GM23248 (cell line): ENCODE measurements around the gene POLA2. TPM values are rescaled to one million over a fixed set of nuclear protein-coding genes. Genes with fewer than 3 reads are reported as not detected.

Experiments
- DNase-seq: peaks from one replicate; pipeline ENCODE4 v3.0.0-alpha.2; 2015
- H2AFZ ChIP-seq: fragments of 200-600 bp; sonication (generic); 2 replicates; pipeline ENCODE4 v1.6.1; 2016; ENCODE audit warnings: antibody characterized with exemption
- H3F3A ChIP-seq: fragments of 200-600 bp; sonication (generic); 2 replicates; pipeline ENCODE4 v1.6.1; 2016; ENCODE audit warnings: mild to moderate bottlenecking, antibody characterized with exemption, mixed run types; ENCODE audit not compliant: insufficient read depth
- H3K27ac ChIP-seq: fragments of 200-600 bp; sonication (generic); 2 replicates; pipeline ENCODE4 v1.5.1; 2016; ENCODE audit warnings: mild to moderate bottlenecking
- H3K27me3 ChIP-seq: fragments of 200-600 bp; sonication (generic); replicated peaks from 2 replicates; pipeline ENCODE4 v1.6.1; 2016; ENCODE audit warnings: mild to moderate bottlenecking; ENCODE audit not compliant: insufficient read depth
- H3K36me3 ChIP-seq: fragments of 200-600 bp; sonication (generic); 2 replicates; pipeline ENCODE4 v1.6.1; 2016; ENCODE audit warnings: low read depth, mild to moderate bottlenecking
- H3K4me1 ChIP-seq: fragments of 200-600 bp; sonication (generic); 2 replicates; pipeline ENCODE4 v1.6.1; 2016; ENCODE audit warnings: mild to moderate bottlenecking; ENCODE audit not compliant: insufficient read depth
- H3K4me2 ChIP-seq: fragments of 200-600 bp; sonication (generic); one replicate; pipeline ENCODE4 v1.6.1; 2016; ENCODE audit warnings: mild to moderate bottlenecking; ENCODE audit not compliant: unreplicated experiment
- H3K4me3 ChIP-seq: fragments of 200-600 bp; sonication (generic); 2 replicates; pipeline ENCODE4 v1.5.1; 2016; ENCODE audit warnings: mild to moderate bottlenecking
- H3K79me2 ChIP-seq: fragments of 200-600 bp; sonication (generic); 2 replicates; pipeline ENCODE4 v1.6.1; 2016; ENCODE audit warnings: mild to moderate bottlenecking; ENCODE audit not compliant: insufficient read depth
- H3K9ac ChIP-seq: fragments of 200-600 bp; sonication (generic); 2 replicates; pipeline ENCODE4 v1.6.1; 2016; ENCODE audit warnings: mild to moderate bottlenecking
- H3K9me2 ChIP-seq: fragments of 200-600 bp; sonication (generic); 2 replicates; pipeline ENCODE4 v1.6.1; 2016; ENCODE audit warnings: mixed run types, mild to moderate bottlenecking, moderate library complexity; ENCODE audit not compliant: insufficient read depth
- H3K9me3 ChIP-seq: fragments of 200-600 bp; sonication (generic); one replicate; pipeline ENCODE4 v1.6.1; 2017; ENCODE audit warnings: low read depth
- H4K20me1 ChIP-seq: fragments of 200-600 bp; sonication (generic); 2 replicates; pipeline ENCODE4 v1.6.0; 2016; ENCODE audit not compliant: insufficient read depth
- EZH2 ChIP-seq: fragments of 200-600 bp; sonication (generic); IDR thresholded peaks from 2 replicates; pipeline ENCODE4 v1.6.1; 2018; ENCODE audit warnings: antibody characterized with exemption, mild to moderate bottlenecking; ENCODE audit not compliant: insufficient read depth, poor library complexity, severe bottlenecking
- EZH2phosphoT487 ChIP-seq: fragments of 200-600 bp; sonication (generic); IDR thresholded peaks from 2 replicates; pipeline ENCODE4 v1.6.1; 2018; ENCODE audit warnings: antibody characterized with exemption, moderate library complexity, mild to moderate bottlenecking, low read depth; ENCODE audit not compliant: insufficient read depth
- WGBS, 2 experiments: methylation state at CpG; one replicate each; pipeline ENCODE4 v1.1.6; 2015 to 2017; ENCODE audit warnings: low lambda C conversion rate in 2 of 2, low coverage in 1 of 2; ENCODE audit errors: missing lambda C conversion rate in 2 of 2; 5-methylcytosine and 5-hydroxymethylcytosine counted together
- in situ Hi-C: fragments of 300-500 bp; cut with MboI; formaldehyde crosslinking; loops from 2 replicates; pipeline ENCODE4 v1.15.0; 2020
- polyA plus RNA-seq: library from polyadenylated mRNA; unstranded; fragments of >200 nt; fragmentation: Nextera tagmentation; extraction: Ambion mirVana; gene quantifications from 2 replicates; pipeline ENCODE4 v1.2.1, GENCODE V29; 2016
- total RNA-seq: library from RNA; depleted of rRNA; stranded (reverse); fragments of >200 nt; shearing (Covaris generic); gene quantifications from 2 replicates; pipeline ENCODE4 v1.2.3, GENCODE V29; 2014

POLA2 gene
- total and polyA plus RNA-seq, 2 experiments from 2014 or later = 8.6 to 8.7 TPM

DNA sequence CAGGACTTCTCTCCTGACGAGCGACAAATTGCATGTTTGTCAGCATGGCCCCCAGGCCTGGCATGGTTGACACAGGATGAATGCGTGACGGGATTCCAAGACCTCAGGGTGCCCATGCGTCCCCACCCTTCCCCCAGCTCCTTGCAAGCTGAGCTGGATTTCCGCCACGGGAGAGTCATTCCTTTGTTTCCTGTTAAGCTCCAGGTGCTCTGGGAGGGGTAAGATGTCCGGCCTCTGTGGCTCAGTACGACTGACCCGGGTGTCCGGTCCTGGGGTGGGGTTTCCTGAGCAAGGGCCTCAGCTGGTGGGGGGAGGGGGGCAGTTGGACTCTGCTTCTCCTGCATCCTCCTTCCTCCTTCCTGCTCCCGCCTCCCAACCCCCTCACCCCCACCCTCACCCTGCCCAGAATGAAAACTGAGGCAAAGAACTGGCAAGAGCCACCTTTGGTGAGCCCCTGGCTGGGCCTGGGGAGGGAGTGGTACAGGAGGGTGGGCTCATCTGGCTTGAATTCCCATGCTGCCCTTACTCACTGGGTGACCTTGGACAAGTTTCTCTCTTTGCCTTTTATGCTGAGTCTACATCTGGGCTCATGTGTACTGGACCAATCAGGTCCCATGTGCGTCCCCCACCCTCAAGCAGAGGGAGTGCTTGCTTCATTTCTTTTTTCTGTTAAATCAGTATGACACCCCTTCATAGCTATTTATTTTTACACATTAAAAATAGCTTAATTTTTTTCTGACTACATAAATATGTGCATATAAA lies 55.4 kb downstream of the POLA2 start:
- peaks cover 27% of the 10 kb centered on the region for H3K4me1 ChIP-seq
- peak overlapping the region; percentile 99 for H3K9ac ChIP-seq
- peaks cover 80% of the 10 kb centered on the region for H3K79me2 ChIP-seq
- peaks cover 19% of the 10 kb centered on the region for H3K36me3 ChIP-seq
- H3K4me3 ChIP-seq = peak overlapping the region; percentile 88
- H3K27me3 ChIP-seq = no peaks in the 10 kb centered on the region
- TF ChIP-seq EZH2phosphoT487 (no peak), EZH2 (no peak)
- peak overlapping the region; percentile 97 for H3K27ac ChIP-seq
- in situ Hi-C loops = no loop called here
- no peaks in the 10 kb centered on the region for H3K9me2 ChIP-seq
- H3K4me2 ChIP-seq = peak overlapping the region; percentile 96
- H3F3A ChIP-seq = peaks cover 40% of the 10 kb centered on the region
- H4K20me1 ChIP-seq = peaks cover 6% of the 10 kb centered on the region; the same call in 1 of the 2 replicates
- H3K9me3 ChIP-seq = no peaks in the 10 kb centered on the region
- WGBS, 2 experiments = 2% methylated on average over 11 to 13 of the region's 13 CpGs
- H2AFZ ChIP-seq = no peak overlapping the region
- peak; percentile 96 for DNase-seq

- Histone ChIP-seq H3K9me3 (no peaks in the 10 kb centered on the region), H4K20me1 (peaks cover 12% of the 10 kb centered on the region; the same call in 1 of the 2 replicates), H3K27me3 (no peaks in the 10 kb centered on the region), H3K9me2 (no peaks in the 10 kb centered on the region), H3K36me3 (peaks cover 34% of the 10 kb centered on the region), H3K27ac (no peak overlapping the region), H3K9ac (no peak overlapping the region), H3F3A (peaks cover 62% of the 10 kb centered on the region), H2AFZ (no peak overlapping the region), H3K4me3 (no peak overlapping the region), H3K4me2 (no peak overlapping the region), H3K79me2 (peaks cover 71% of the 10 kb centered on the region), H3K4me1 (peaks cover 14% of the 10 kb centered on the region)
- in situ Hi-C loops = loop anchor here (10.0 kb wide), 1 partner anchor 46 kb away; no protein-coding TSS in a partner anchor
- DNase-seq = no peak
- WGBS, 2 experiments = 82 to 88% methylated on average over 22 of the region's 22 CpGs
- TF ChIP-seq EZH2phosphoT487 = no peak
- TF ChIP-seq EZH2 = no peak
These were observed 58.8 kb downstream of the POLA2 start for GRCh38 chr11:65320386-65321075.

DNA sequence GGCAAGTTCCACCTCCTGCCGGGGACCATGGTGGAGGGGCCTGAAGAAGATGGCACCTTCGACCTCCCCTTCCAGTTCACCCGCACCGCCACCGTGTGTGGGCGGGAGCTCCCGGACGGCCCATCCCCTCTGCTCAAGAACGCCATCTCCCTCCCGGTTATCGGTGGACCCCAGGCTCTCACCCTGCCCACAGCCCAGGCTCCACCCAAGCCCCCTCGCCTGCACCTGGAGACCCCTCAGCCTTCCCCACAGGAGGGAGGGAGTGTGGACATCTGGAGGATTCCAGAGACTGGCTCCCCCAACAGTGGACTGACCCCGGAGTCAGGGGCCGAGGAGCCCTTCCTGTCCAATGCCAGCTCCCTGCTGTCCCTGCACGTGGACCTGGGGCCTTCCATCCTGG lies 59.3 kb downstream of the POLA2 start:
- in situ Hi-C loops = loop anchor here (10.0 kb wide), 1 partner anchor 46 kb away; no protein-coding TSS in a partner anchor
- Histone ChIP-seq H3K27me3 (no peaks in the 10 kb centered on the region), H4K20me1 (peaks cover 12% of the 10 kb centered on the region; the same call in 1 of the 2 replicates), H3K4me2 (no peak overlapping the region), H3K79me2 (peaks cover 66% of the 10 kb centered on the region), H3K9me3 (no peaks in the 10 kb centered on the region), H3F3A (peaks cover 63% of the 10 kb centered on the region), H3K27ac (no peak overlapping the region), H3K9ac (no peak overlapping the region), H3K4me1 (peaks cover 14% of the 10 kb centered on the region), H3K9me2 (no peaks in the 10 kb centered on the region), H3K4me3 (no peak overlapping the region), H2AFZ (no peak overlapping the region), H3K36me3 (peaks cover 34% of the 10 kb centered on the region)
- no peak for DNase-seq
- 89 to 91% methylated on average over 11 to 15 of the region's 15 CpGs for WGBS, 2 experiments
- TF ChIP-seq EZH2phosphoT487 (no peak), EZH2 (no peak)

DNA sequence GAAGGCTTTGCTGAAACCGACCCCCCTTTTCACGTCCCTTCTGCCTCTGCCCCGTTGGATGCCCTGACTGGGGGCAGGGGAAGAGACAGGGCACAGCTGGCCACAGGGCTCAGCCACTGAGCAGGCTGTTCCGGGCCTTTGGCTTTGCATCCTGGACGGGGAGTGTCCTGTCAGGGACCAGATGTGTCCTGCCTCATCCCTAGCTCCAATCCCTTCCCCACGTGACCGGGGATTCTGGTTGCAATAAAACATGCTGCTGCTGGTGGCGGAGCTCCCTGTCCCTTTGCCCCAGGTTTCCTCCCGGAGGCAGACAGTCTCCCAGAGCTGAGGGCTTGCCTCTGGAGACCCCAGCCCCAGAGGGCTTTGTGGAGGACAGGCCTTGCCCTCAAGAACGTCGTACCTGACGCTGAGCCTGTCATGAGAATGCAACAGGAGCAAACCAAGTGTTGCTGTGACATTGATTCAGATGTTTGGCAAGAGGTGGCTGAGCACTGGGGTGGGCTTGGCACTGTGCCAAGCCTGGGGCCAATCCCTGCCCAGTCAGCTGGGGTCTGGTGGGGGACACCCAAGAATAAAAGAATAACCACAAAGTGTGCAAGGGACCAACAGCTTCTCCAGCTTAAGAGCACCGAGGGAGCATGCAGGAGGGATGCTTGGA lies 60.2 kb downstream of the POLA2 start:
- no peak overlapping the region for H3K27ac ChIP-seq
- peaks cover 67% of the 10 kb centered on the region for H3F3A ChIP-seq
- H3K36me3 ChIP-seq = peaks cover 34% of the 10 kb centered on the region
- WGBS, 2 experiments = 40 to 42% methylated on average over 13 of the region's 13 CpGs
- H3K4me2 ChIP-seq = no peak overlapping the region
- H3K4me3 ChIP-seq = no peak overlapping the region
- H3K27me3 ChIP-seq = no peaks in the 10 kb centered on the region
- H2AFZ ChIP-seq = no peak overlapping the region
- H3K9me2 ChIP-seq = no peaks in the 10 kb centered on the region
- H3K79me2 ChIP-seq = peaks cover 64% of the 10 kb centered on the region
- H3K9ac ChIP-seq = peak overlapping the region; percentile 16; the same call in 1 of the 2 replicates
- H3K4me1 ChIP-seq = peaks cover 14% of the 10 kb centered on the region
- in situ Hi-C loops = loop anchor here (10.0 kb wide), 1 partner anchor 47 kb away; no protein-coding TSS in a partner anchor
- no peaks in the 10 kb centered on the region for H3K9me3 ChIP-seq
- TF ChIP-seq EZH2 (no peak), EZH2phosphoT487 (no peak)
- H4K20me1 ChIP-seq = peaks cover 12% of the 10 kb centered on the region; the same call in 1 of the 2 replicates
- DNase-seq = no peak
